ENCODE results near the gene FMO5.
"Not testable (repeated sequence)": the region's sequence is repeated elsewhere in the genome, so short reads cannot be mapped to it uniquely, and the experiment has no call there.

The FMO5 gene

GRCh38 chr1:147207192-147207591, 17.9 kb downstream of the FMO5 start:
- DNase-seq (ENCODE audit: low spot score), result no peak

- no peak for DNase-seq (ENCODE audit: low spot score)
Observed at GRCh38 chr1:147204080-147204479, 21.1 kb downstream of the FMO5 start.

DNA sequence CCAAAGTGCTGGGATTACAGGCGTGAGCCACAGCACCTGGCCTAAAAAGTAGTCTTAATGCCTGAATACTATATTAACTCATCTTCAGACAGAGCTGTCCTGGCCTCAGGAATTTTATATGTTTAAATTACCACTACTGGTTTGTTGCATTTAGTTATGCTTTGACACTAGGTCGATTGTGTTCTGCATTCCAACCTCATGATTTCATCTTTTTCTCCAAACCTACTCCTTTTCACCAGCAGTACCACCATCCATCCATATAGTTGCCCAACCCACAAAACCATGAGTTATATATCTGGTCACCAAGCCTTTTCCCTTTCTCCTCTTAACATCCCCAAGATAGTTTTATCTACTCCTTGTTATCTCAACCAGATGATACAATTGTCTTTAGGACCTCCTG, 22.6 kb downstream of the FMO5 start:
- DNase-seq (ENCODE audit: low spot score), result no peak

DNA sequence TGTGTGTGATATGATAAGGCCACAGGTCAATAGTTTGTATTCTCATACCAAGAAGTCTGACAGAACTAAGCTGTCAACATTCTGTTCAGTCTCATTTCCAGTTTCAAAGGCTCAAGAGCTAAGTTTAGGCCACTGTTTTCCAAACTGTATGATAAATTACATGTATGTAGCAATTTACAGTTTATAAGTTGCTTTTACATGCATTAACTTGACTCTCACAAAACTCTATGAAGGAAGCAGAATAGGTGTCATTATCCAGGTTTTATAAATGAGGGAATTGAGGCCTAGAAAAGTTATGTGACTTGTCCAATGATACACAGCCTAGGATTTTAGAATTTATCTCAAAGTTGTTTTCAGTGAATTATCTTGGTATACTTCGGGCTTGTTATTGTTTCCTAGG, 23.4 kb downstream of the FMO5 start:
- no peak for DNase-seq (ENCODE audit: low spot score)

GRCh38 chr1:147201276-147201675, 23.9 kb downstream of the FMO5 start:
- DNase-seq (ENCODE audit: low spot score), result no peak

DNA sequence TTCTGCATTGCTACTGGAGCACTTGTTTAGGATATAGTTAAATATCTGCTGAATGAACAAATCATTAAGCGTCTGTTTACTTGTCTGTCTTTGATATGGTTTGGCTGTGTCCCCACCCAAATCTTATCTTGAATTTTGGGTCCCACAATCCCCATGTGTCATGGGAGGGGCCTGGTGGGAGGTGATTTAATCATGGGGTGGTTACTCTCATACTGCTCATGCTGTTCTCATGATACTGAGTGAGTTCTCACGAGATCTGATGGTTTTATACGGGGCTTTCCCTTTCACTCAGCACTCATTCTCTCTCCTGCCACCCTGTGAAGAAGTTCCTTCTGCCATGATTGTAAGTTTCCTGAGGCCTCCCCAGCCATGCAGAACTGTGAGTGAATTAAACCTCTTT, 27.8 kb downstream of the FMO5 start:
- not testable (repeated sequence) for DNase-seq (ENCODE audit: low spot score)

DNA sequence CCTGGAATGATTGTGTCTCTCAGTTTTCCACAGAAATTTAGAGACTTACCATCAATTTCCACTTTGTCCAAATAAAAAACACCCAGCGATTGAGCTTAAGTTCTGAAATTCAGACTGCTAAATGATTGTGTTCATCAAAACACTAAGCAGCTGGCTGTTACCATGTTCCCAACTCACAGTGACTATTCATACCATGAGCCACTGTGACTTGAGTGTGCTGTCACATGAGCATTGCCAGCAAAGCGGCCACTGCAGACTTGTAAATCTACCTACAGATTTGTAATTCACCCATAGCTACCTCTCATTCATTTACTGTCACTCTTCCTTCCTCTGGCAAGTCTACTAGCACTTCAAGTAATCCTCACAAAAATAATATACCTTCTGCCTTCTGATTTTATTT, 35.6 kb downstream of the FMO5 start:
- DNase-seq (ENCODE audit: low spot score), result no peak

DNA sequence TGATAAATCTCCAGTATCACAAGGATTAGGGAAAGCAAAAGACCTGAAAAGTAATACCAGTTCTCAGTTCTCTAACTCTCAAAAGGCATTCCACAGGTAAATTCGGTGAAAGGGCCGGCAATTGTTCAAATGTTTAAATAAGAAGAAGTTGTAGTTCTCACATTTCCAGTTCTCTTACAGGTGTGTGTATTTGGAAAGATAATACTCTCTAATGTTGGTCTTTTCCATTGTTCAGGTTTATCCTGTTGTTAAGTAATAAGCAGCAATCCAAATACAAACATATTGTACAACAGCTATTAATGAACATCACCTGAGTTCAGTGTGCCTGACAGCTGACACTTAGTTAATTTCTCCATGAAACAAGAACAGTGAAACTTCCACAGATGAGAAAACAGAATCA, 39.7 kb downstream of the FMO5 start:
- no peak for DNase-seq (ENCODE audit: low spot score)

DNA sequence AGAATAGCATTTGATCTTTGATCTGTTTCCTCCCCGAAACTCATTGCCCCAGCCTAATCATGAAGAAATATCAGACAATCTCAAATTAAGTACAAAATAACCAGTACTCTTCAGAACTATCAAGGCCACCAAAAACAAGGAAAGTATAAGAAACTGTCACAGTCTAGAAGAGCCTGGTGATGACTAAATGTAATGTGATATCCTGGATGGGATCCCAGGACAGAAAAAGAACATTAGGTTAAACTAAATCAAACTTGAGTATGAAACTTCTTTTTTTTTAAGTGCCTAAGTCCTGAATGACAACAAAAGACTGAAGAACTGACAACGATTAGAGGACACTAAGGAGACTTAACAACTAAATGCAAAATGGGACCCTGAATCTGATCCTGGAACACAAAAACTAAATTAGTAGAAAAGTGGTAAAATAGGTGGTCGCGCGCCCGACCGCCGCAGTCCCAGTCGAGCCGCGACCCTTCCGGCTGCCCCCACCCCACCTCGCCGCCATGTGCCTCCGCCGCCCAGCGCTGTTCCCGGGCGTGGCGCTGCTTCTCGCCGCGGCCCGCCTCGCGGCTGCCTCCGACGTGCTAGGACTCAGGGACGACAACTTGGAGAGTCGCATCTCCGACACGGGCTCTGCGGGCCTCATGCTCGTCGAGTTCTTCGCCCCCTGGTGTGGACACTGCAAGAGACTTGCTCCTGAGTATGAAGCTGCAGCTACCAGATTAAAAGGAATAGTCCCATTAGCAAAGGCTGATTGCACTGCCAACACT, 47.3 kb downstream of the FMO5 start:
- no peak for DNase-seq (ENCODE audit: low spot score)

DNA sequence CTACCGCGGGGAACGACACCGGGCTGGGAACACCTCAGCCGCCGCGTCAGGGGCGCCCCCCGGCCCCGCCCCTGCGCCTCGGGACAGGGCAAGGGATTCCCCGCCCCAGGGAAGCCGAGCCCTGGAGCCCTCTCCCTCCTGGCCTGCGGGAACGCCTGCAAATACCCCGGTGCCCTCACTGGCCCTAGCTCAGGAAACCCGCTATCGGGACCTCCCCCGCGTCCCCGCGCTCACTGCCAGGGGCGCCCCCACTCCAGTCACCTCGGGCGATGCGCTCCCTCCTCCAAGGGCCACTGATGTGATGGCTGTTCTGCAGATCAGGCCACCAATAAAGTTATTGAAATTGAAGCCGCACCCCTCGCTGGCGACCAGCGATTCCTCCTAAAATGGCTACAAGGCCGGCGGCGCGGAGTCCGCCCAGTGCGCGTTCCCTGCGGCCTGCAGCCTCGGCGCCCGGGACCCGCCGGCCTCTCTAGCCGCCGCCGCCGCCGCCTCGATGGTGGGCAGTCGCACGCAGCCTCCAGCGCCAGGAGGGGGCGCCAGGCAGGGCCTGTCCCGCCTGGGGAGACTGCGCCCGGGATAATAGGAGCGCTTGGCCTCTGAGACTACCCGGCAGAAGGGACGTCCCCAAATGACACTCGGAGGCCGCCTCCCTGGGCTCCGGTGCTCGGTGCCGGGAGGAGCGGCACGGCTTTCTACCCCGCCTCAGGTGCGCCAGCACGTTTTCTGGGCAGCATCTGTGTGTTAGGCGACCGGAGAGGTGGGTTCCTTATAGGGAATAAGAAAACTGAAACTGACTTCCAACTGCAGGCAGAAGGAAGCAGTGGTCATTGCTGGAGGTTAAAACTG, 52.7 kb downstream of the FMO5 start, which contains the start of gene PRKAB2:
PRKAB2 (minus strand) TSS at position 303 of the 849 bp plus-strand sequence. CDS start 326 bp downstream, outside the sequence.
- peak; percentile 91 for DNase-seq (ENCODE audit: low spot score)

DNA sequence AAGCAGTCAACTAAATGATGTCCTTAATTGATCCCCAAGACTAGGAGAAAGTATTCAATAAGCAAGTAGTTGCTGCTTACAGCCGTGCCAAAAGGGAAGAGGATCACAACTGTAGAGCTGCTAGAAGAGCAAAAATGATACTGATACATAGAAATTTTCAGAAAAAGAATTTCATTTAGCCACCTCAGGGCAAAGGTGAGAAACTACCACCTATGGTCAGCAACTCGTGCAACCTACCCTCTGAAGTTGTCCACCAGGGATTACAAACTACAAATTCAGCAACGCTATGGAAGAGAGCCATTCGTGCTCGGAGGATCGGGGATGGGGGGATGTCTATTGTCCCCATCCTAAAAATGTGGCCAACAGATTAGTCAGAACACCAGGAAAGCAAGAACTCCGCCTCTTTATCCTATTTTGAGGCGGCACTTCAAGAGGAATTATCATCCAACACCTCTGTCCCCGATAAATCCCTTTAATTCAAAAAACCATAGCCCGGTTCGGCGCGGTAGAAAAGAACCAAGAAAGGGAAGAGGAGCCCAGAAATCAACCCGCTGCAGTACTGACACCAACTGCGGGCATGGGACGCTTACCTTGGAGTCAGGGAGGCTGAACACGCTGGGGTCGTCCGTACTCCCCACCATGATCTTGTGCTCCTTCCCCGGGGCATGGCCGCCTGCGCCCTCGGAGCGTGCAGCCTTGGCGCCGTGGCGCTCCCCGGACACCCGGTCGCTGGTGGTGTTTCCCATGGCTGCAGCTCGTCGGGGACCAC, 53.6 kb downstream of the FMO5 start:
- DNase-seq (ENCODE audit: low spot score), result peak; percentile 14

GRCh38 chr1:147169840-147170674, 55.1 kb downstream of the FMO5 start:
- peak; percentile 8 for DNase-seq (ENCODE audit: low spot score)

GRCh38 chr1:147169171-147169570, 56.0 kb downstream of the FMO5 start:
- no peak for DNase-seq (ENCODE audit: low spot score)

GRCh38 chr1:147168626-147169058, 56.5 kb downstream of the FMO5 start:
- peak; percentile 23 for DNase-seq (ENCODE audit: low spot score)

- no peak for DNase-seq (ENCODE audit: low spot score)
Observed at GRCh38 chr1:147167365-147167764, 57.8 kb downstream of the FMO5 start.

DNA sequence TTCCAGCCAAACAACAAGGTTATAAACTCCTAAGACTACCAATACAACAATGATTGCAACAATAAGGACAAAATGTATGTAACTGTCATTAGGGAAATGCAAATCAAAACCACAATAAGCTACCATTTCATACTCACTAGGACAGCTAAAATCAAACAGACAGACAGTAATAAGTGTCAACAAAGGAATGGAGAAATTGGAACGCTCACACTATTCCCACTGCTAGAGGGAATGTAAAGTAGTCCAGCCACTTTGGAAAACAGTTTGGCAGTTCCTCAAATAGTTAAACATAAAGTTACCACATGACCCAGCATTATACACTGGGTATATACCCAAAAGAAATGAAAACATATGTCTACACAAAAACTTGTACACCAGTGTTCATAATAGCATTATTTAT, 62.1 kb downstream of the FMO5 start:
- no peak for DNase-seq (ENCODE audit: low spot score)

DNA sequence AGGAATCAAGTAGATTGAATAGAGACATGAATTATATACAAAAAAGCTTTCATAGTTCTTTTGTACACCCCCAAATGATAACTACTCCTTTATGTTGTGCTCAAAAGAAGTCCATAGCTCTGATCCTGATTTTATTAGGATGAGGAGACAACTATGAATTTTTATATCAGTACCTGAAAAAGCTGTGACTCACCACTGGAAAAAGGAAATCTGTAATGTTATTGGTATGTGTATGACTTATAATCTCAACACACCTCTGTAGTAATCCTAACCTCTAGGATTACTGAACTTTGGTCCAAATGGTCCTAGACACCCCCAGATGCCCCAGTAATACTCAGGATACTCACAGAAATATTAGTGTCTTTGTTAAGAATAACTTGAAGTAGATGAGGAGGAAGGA, 63.0 kb downstream of the FMO5 start:
- DNase-seq (ENCODE audit: low spot score), result no peak

GRCh38 chr1:147157116-147157515, 68.0 kb downstream of the FMO5 start:
- DNase-seq (ENCODE audit: low spot score), result not testable (repeated sequence)

DNA sequence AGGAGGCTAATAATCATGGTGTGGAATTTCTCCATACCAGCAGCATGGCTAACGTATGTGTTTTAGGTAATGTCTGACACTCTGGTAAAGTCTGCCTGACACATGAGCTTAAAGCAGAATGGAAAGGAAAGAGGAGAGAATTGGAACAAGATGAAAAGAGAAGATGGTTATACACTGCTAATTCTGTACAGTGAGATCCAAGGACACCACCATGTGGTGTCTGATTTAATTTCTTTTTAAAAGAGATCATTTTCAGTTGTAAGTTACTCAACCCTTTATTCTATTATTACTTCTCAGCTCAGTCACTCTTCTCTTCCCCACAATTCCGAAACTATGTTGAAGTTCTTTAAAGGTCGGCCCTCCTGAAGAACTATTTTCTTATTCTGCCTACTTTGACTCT, 68.5 kb downstream of the FMO5 start:
- no peak for DNase-seq (ENCODE audit: low spot score)

- no peak for DNase-seq (ENCODE audit: low spot score)
Observed at GRCh38 chr1:147152772-147153171, 72.4 kb downstream of the FMO5 start.

DNA sequence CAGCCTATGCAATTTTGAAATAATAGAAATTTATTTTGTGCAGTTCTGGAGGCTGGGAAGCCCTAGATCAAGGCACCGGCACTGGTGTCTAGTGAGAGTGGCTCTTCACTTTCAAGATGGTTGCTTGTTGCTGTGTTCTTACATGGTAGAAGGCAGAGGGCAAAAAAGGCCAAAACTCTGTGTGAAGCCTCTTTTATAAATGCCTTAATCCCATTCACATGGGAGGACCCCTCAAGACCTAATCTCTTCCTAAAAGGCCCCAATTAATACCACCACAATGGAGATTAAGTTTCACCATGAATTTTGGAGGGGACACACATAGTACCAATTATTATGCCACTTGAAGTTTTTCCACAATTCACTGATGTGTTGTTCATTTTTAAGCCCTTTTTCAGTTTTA, 73.9 kb downstream of the FMO5 start:
- no peak for DNase-seq (ENCODE audit: low spot score)

- no peak for DNase-seq (ENCODE audit: low spot score)
Observed at GRCh38 chr1:147142886-147143285, 82.3 kb downstream of the FMO5 start.
